Suprapubic skin (tissue), 4 donors: Measurements from ENCODE around the gene STPG2.

ENCODE experiments used
- EP300 ChIP-seq: sonication (generic); formaldehyde crosslinking; IDR thresholded peaks from one replicate; pipeline ENCODE4 v1.6.1; 2017; ENCODE audit warnings: antibody characterized with exemption
- POLR2A ChIP-seq, 2 donors: fragments of 450-650 bp; IDR thresholded peaks; one replicate each; pipeline ENCODE4 v1.6.1; 2017; ENCODE audit warnings: antibody characterized with exemption in 2 of 2, mild to moderate bottlenecking in 2 of 2, moderate library complexity in 2 of 2
- POLR2AphosphoS5 ChIP-seq, 3 donors: sonication (generic); formaldehyde crosslinking; IDR thresholded peaks; one replicate each; pipeline ENCODE4 v1.6.1; 2017; ENCODE audit warnings: antibody characterized with exemption in 3 of 3
- TF ChIP-seq, protein P1 (sequence below), 2 donors: fragments of 200-600 bp in 1 of 2; fragments of 450-650 bp in 1 of 2; sonication (generic) in 1 of 2; IDR thresholded peaks; one replicate each; pipeline ENCODE4 v1.5.1; 2016 to 2019; ENCODE audit warnings: antibody characterized with exemption in 2 of 2, mild to moderate bottlenecking in 1 of 2, moderate library complexity in 1 of 2

DNA sequence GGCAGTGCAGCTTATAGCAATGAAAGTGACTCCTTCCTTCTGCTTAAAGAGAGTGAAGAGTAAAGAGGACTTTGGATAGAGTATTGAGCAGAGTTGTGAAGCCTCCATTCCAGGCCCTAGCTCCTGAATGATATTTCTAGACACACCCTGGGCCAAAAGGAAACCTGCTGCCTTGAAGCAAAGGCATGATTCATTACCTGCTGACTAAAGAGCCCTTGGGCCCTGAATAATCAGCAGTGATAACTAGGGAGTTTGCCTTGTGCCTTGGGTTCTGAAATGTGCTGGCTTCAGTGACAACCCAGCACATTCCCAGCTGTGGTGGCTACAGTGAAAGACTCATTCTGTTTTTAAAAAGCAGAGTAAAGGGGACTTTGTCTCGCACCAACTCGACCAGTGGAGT lies 49.2 kb downstream of the STPG2 start:
- TF ChIP-seq, protein P1, sequence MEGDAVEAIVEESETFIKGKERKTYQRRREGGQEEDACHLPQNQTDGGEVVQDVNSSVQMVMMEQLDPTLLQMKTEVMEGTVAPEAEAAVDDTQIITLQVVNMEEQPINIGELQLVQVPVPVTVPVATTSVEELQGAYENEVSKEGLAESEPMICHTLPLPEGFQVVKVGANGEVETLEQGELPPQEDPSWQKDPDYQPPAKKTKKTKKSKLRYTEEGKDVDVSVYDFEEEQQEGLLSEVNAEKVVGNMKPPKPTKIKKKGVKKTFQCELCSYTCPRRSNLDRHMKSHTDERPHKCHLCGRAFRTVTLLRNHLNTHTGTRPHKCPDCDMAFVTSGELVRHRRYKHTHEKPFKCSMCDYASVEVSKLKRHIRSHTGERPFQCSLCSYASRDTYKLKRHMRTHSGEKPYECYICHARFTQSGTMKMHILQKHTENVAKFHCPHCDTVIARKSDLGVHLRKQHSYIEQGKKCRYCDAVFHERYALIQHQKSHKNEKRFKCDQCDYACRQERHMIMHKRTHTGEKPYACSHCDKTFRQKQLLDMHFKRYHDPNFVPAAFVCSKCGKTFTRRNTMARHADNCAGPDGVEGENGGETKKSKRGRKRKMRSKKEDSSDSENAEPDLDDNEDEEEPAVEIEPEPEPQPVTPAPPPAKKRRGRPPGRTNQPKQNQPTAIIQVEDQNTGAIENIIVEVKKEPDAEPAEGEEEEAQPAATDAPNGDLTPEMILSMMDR (IDR thresholded peaks at IDR 0.05): no peak
- no peak for TF ChIP-seq POLR2A (IDR thresholded peaks at IDR 0.05)
- TF ChIP-seq POLR2AphosphoS5 (IDR thresholded peaks at IDR 0.05): no peak
- no peak for TF ChIP-seq EP300
